ENCODE data around the gene AGMO. TPM values are rescaled to one million over a fixed set of nuclear protein-coding genes. Genes with fewer than 3 reads are reported as not detected.

Gene AGMO
- total RNA-seq, 1 donor from 2014 or later, result 0.98 TPM

DNA sequence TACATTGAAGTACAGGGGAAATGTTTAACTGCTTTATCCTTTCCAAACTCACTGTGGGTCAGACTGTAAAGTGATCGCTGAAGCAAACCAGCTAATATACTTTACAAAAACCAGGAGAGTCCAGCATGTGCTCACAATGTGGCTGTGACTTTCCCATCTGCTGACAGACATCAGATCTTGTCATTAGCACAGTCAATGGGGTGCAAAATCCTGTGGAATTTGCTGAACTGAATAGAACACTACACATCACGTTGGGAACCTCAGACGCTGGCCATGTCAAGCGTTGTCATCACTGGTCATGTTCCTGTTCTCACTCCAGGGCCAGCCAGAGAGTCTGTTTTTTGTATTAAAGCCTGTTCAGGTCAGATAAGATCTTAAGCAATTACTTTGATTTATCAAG, 83.4 kb downstream of the AGMO start:
- no peaks in the 10 kb centered on the region for H3K4me1 ChIP-seq
- no peak for DNase-seq (ENCODE audit: extremely low spot score in 2 of 2)
- H3K9me3 ChIP-seq, result no peaks in the 10 kb centered on the region
- no peaks in the 10 kb centered on the region for H3K36me3 ChIP-seq
- no peak overlapping the region for H3K27ac ChIP-seq
- intact Hi-C loops (cut with DNase I), result no loop called here
- no peak overlapping the region for H3K4me3 ChIP-seq
- TF ChIP-seq POLR2AphosphoS5 (IDR thresholded peaks at IDR 0.05; ENCODE audit: insufficient read depth in 1 of 2, low read depth in 1 of 2), result no peak
- TF ChIP-seq POLR2A (IDR thresholded peaks at IDR 0.05), result no peak
- H3K27me3 ChIP-seq, result no peaks in the 10 kb centered on the region

DNA sequence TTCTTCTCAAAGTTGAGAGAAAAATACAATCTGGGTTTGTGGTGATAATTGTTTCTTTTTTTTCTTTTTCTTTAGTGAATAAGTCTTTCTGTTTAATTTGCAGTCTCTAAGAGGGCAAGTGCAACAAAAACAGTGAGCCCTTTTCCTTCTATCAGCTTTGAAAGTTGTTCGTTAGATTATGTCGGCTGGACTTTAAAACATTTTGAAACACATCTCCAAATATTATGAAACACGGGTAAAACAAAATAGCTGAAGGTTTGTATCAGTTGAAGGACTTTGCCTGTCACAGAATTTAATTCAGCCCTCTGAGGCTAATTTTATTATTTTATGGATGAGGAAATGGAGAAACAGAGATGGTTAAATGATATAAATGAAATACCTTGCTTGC, 85.3 kb downstream of the AGMO start:
- no peaks in the 10 kb centered on the region for H3K4me1 ChIP-seq
- no peaks in the 10 kb centered on the region for H3K36me3 ChIP-seq
- H3K9me3 ChIP-seq, result no peaks in the 10 kb centered on the region
- no peak for TF ChIP-seq POLR2AphosphoS5 (IDR thresholded peaks at IDR 0.05; ENCODE audit: insufficient read depth in 1 of 2, low read depth in 1 of 2)
- H3K27me3 ChIP-seq, result no peaks in the 10 kb centered on the region
- intact Hi-C loops (cut with DNase I), result no loop called here
- DNase-seq (ENCODE audit: extremely low spot score in 2 of 2), result no peak
- H3K4me3 ChIP-seq, result no peak overlapping the region
- no peak overlapping the region for H3K27ac ChIP-seq

DNA sequence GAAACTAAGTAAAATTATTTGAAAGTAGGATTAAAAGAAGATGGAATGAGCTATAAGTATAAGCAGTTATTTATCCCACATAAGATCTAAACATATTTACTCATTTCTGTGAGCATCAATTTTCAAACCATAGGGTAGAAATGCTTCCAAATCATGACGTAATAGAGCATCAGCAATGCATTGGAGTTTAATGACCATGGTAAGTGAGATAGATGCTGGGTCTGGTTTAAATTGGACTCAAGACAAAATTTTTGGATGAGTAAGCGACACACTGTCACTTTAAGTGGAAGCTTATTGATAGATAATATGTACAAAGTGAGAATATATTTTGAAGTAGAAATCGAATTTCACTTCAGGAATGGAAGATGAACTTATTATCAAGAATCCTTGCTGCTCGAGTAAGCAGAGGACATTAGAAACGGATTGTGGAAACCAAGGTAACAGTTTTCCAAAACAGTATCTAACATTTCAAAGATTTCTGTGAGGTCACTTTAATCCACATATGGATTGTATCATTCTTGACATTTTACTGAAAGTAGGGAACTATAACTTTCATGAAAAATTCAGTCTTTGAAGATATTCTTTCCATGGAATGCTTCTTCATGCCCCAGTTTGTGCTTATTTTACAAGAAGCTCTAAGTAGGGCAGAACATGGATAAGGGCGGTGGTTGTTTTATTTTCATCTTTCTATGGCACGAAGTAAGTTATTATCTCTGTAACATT, 85.8 kb downstream of the AGMO start:
- Histone ChIP-seq H3K4me3 (no peak overlapping the region), H3K4me1 (no peaks in the 10 kb centered on the region)

DNA sequence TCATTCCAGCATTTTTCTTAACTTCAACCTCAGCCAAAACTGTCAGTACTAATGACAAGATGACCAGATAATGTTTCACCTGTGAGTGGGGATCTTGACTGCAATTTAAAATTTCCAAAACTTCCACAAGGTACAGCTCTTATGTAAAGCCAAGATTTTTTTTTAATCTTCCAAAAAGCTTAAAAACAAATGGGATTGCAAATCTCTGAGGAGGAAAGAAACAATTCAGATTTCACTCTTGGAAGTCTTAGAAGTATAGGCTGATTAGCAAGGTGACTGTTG, 90.2 kb downstream of the AGMO start:
- intact Hi-C loops (cut with DNase I), result no loop called here
- TF ChIP-seq POLR2A (IDR thresholded peaks at IDR 0.05) (no peak), POLR2AphosphoS5 (IDR thresholded peaks at IDR 0.05; ENCODE audit: insufficient read depth in 1 of 2, low read depth in 1 of 2) (no peak)
- TF ChIP-seq, protein P1, sequence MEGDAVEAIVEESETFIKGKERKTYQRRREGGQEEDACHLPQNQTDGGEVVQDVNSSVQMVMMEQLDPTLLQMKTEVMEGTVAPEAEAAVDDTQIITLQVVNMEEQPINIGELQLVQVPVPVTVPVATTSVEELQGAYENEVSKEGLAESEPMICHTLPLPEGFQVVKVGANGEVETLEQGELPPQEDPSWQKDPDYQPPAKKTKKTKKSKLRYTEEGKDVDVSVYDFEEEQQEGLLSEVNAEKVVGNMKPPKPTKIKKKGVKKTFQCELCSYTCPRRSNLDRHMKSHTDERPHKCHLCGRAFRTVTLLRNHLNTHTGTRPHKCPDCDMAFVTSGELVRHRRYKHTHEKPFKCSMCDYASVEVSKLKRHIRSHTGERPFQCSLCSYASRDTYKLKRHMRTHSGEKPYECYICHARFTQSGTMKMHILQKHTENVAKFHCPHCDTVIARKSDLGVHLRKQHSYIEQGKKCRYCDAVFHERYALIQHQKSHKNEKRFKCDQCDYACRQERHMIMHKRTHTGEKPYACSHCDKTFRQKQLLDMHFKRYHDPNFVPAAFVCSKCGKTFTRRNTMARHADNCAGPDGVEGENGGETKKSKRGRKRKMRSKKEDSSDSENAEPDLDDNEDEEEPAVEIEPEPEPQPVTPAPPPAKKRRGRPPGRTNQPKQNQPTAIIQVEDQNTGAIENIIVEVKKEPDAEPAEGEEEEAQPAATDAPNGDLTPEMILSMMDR (IDR thresholded peaks at IDR 0.05), result no peak
- Histone ChIP-seq H3K27me3 (no peaks in the 10 kb centered on the region), H3K4me3 (no peak overlapping the region), H3K9me3 (no peaks in the 10 kb centered on the region), H3K27ac (no peak overlapping the region), H3K36me3 (no peaks in the 10 kb centered on the region), H3K4me1 (no peaks in the 10 kb centered on the region)
- no peak for DNase-seq (ENCODE audit: extremely low spot score in 2 of 2)

More for the DNA sequence above, 85.8 kb downstream of the AGMO start:
- Histone ChIP-seq H3K36me3 (no peaks in the 10 kb centered on the region), H3K27ac (no peak overlapping the region), H3K27me3 (no peaks in the 10 kb centered on the region), H3K9me3 (no peaks in the 10 kb centered on the region)
- intact Hi-C loops (cut with DNase I), result no loop called here
- no peak for DNase-seq (ENCODE audit: extremely low spot score in 2 of 2)
- TF ChIP-seq POLR2A (IDR thresholded peaks at IDR 0.05) (no peak), POLR2AphosphoS5 (IDR thresholded peaks at IDR 0.05; ENCODE audit: insufficient read depth in 1 of 2, low read depth in 1 of 2) (no peak)
- TF ChIP-seq, protein P1 (IDR thresholded peaks at IDR 0.05), result no peak

DNA sequence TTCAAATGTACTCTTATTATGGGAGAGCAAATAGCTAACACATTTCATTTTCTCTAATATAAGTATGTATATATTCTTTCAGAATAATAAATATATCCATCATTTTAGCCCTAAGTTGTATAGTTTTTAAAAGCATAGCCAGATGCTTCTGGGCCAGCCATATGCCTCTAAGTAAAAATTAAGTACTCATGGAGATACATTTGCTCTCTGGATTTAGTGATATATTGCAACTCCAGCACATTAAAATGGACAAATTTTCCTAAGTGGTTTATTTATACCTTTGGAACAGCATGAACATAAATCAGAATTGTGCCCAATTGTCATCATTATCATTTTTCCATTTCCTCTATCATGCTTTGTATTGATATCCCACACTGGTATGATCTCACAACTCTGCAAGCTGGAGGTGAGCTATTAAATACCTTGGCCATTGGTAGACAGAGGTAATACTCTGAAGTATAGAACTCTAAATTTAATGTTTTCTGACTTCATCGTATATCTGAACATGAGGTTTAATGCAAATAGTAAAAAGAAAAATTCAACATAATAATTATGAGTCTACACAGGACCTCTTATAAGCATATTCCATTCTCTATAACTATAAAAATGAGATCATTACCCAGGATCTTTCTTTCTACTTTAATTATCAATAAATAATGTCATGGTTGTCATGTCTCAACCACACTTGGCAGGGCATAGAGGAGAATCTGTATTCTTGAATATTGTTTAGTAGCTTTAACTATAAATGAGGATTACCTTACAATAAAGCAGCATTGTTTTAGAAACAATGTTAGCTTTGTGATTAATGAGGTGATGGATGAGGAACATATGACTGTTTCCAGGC, 90.8 kb downstream of the AGMO start:
- Histone ChIP-seq H3K9me3 (no peaks in the 10 kb centered on the region), H3K27me3 (no peaks in the 10 kb centered on the region), H3K4me3 (no peak overlapping the region), H3K36me3 (no peaks in the 10 kb centered on the region), H3K4me1 (no peaks in the 10 kb centered on the region), H3K27ac (no peak overlapping the region)
- intact Hi-C loops (cut with DNase I), result no loop called here
- no peak for TF ChIP-seq POLR2A (IDR thresholded peaks at IDR 0.05)
- DNase-seq (ENCODE audit: extremely low spot score in 2 of 2), result no peak

DNA sequence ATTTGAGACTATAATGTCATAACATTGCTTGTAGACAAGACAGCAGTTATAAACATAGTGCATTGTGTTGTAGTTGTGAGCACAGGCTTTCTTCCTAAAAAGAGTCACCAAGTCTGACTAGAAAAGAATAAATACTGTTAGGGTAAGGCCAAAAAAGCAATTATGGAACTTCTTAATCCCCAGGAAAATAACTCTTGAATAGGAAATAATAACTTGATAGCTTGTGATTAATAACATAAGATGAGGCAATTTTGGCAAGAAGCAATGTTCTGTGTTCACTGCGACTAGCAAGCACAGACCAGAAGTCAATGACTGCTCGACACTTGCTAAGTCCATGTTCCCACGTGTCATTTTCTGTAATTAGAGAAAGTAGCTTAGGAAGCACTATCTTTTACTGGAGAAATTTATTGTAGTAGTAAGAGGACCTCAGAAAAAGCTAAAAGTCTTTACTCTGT, 97.1 kb downstream of the AGMO start:
- DNase-seq (ENCODE audit: extremely low spot score in 2 of 2), result no peak
- Histone ChIP-seq H3K4me1 (peaks cover 5% of the 10 kb centered on the region), H3K27ac (no peak overlapping the region)

More for the DNA sequence above, 97.1 kb downstream of the AGMO start:
- TF ChIP-seq POLR2AphosphoS5 (IDR thresholded peaks at IDR 0.05; ENCODE audit: insufficient read depth in 1 of 2, low read depth in 1 of 2), result no peak
- TF ChIP-seq, protein P1 (IDR thresholded peaks at IDR 0.05), result no peak
- no peak for TF ChIP-seq POLR2A (IDR thresholded peaks at IDR 0.05)
- no peaks in the 10 kb centered on the region for H3K9me3 ChIP-seq
- H3K36me3 ChIP-seq, result no peaks in the 10 kb centered on the region
- H3K4me3 ChIP-seq, result no peak overlapping the region
- no peaks in the 10 kb centered on the region for H3K27me3 ChIP-seq
- intact Hi-C loops (cut with DNase I), result no loop called here
